VCaP (cell line): ENCODE results near the gene TMEM147.

Source experiments
- H3K27ac ChIP-seq: fragments of 450-650 bp; 2 replicates; pipeline ENCODE4 v1.5.1; 2017
- CTCF ChIP-seq: fragments of 450-650 bp; conservative IDR thresholded peaks from 2 replicates; pipeline ENCODE4 v1.5.1; 2017; ENCODE audit warnings: mild to moderate bottlenecking, moderate library complexity

Gene TMEM147

DNA sequence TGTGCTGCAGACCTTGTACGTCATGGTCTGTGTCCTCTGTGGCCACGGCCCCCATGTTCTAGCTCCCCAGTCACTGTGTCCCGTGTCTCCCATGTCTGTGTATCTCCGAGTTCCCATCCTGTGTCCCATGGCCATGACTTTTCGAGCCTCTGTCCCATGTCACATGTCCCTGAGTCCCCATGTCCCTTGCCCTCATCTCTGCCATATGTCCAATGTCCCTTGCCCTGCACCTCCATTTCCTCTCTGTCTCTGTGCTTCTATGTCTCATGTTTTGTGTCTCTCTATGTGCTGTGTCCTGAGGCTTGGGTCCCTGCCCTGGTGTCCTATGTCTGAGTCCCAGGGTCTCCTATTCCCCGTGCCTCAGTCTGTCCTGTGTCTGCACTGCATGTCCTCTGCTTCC, 16.0 kb downstream of the TMEM147 start:
- no peak overlapping the region for H3K27ac ChIP-seq

DNA sequence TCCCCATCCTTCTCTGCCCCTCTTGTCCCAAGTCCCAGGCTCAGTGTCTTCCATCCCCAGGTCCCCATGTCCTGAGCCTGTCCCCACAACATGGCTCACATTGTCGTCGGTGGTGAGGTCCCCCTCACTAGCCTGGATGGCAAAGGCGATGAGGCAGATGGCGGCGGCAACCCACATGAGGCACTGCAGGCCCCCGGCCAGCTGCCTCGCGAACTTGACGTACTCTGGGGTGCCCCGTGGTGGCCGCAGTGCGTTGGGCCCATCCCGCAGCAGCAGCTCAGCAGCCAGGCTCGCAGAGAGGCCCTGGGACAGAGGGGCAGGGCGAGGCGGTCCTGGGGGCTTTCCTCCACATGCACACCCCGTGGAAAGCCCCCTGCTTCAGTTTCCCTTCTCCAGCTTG, 16.9 kb downstream of the TMEM147 start:
- no peak overlapping the region for H3K27ac ChIP-seq

More for the DNA sequence above, 16.0 kb downstream of the TMEM147 start:
- no peak for TF ChIP-seq CTCF

DNA sequence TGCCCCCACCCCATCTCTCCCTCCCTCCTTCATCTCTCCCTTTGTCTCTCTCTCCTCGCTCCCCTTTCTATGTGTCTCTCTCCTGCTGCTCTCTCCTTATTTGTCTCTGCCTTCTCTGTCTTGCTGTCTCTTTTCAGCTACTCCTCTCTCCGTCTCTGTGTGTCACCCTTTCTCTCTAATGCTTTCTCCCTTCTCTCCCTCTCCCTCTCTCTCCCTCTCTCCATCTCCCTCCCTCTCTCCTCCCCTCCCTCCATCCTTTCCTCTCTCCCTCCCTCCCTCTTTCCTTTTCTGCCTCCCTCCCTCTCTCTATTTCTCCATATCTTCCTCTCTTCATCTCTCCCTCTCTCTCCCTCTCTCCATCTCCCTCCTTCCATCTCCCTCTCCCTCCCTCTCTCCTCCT, 17.4 kb downstream of the TMEM147 start:
- TF ChIP-seq CTCF: no peak
- no peak overlapping the region for H3K27ac ChIP-seq

More for the DNA sequence above, 16.9 kb downstream of the TMEM147 start:
- no peak for TF ChIP-seq CTCF

DNA sequence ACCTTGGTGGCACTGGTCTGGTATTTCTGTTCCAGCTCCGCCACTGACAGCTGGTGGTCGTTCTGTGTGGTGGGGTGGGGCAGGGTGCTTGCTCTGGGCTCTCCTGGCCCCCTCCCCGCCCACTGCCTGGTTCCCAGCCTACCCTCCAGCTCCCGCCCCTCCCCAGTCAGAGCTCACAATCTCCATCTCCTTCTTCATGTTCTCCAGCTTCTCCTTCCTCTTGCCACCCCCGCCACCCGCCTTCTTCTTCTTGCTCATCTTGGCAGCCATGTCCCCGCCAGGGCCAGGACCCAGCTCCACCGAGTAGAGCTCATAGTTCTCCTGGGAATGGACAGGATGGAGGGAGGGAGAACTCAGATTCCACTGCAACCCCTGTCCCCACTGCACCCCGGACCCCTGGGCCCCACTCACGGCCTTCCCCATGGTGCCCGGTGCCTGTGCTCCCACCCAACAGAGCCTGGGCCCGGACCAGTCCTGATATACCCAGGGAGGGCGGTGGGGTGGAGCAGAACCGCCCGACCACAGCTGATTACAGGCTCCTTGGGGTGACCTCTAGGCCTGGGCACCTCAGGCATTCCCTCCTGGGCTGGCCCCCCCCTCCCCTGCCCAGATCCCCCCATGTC, 17.9 kb downstream of the TMEM147 start, which contains the start of gene ATP4A:
Gene ATP4A, minus strand, starts transcription at position 452 of the 623 bp plus-strand sequence. Its CDS starts 29 bp downstream, at position 423.
- TF ChIP-seq CTCF: no peak

GRCh38 chr19:35565016-35565856, 19.8 kb downstream of the TMEM147 start:
- no peak for TF ChIP-seq CTCF

More for the DNA sequence above, 17.9 kb downstream of the TMEM147 start, which contains the start of gene ATP4A:
- H3K27ac ChIP-seq: no peak within 1 kb of the TSS

GRCh38 chr19:35566738-35567137, 21.3 kb downstream of the TMEM147 start:
- H3K27ac ChIP-seq: no peak overlapping the region
- TF ChIP-seq CTCF: no peak

More at GRCh38 chr19:35565016-35565856, 19.8 kb downstream of the TMEM147 start:
- H3K27ac ChIP-seq: no peak overlapping the region

GRCh38 chr19:35569281-35569781, 23.9 kb downstream of the TMEM147 start:
- no peak for TF ChIP-seq CTCF
- H3K27ac ChIP-seq: no peak overlapping the region
